ENCODE results near the gene MKX. TPM values are rescaled to one million over a fixed set of nuclear protein-coding genes. Genes with fewer than 3 reads are reported as not detected.

The MKX gene
- total RNA-seq, 2 experiments from 2014 or later = 0.81 to 1.1 TPM

DNA sequence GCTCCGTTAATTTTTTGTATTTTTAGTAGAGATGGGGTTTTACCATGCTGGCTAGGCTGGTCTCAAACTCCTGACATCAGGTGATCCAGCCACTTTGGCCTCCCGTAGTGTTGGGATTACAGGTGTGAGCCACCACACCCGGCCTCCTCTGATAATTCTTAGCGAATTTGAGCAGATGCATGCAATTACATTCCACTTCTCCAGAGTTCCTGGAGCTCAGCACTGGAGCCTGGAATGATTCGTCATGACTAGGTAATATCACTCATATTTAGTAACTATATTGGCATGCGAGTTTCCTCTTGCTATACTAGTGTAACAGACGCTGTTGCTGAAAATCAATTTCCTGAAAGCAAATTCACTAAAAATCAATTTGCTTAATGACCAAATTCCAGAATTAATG is 86.8 kb downstream of the MKX start:
- TF ChIP-seq, protein P1, sequence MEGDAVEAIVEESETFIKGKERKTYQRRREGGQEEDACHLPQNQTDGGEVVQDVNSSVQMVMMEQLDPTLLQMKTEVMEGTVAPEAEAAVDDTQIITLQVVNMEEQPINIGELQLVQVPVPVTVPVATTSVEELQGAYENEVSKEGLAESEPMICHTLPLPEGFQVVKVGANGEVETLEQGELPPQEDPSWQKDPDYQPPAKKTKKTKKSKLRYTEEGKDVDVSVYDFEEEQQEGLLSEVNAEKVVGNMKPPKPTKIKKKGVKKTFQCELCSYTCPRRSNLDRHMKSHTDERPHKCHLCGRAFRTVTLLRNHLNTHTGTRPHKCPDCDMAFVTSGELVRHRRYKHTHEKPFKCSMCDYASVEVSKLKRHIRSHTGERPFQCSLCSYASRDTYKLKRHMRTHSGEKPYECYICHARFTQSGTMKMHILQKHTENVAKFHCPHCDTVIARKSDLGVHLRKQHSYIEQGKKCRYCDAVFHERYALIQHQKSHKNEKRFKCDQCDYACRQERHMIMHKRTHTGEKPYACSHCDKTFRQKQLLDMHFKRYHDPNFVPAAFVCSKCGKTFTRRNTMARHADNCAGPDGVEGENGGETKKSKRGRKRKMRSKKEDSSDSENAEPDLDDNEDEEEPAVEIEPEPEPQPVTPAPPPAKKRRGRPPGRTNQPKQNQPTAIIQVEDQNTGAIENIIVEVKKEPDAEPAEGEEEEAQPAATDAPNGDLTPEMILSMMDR (IDR thresholded peaks at IDR 0.05) = no peak
- no peaks in the 10 kb centered on the region for H3K9me3 Mint-ChIP-seq
- intact Hi-C loops (cut with micrococcal nuclease) = loop anchor here (5.0 kb wide), 3 partner anchors 101 to 286 kb away; no protein-coding TSS in a partner anchor
- ATAC-seq = no peak
- H3K4me3 Mint-ChIP-seq = no peak overlapping the region
- no peak overlapping the region for H3K27ac Mint-ChIP-seq
- H3K4me1 Mint-ChIP-seq (ENCODE audit: low read depth) = no peaks in the 10 kb centered on the region
- no peak for DNase-seq
- ChIA-PET POLR2A (no interaction called here), CTCF (interaction anchor here (1.5 to 2.0 kb wide), 2 partner anchors 10 to 101 kb away, joined by 4 to 16 read pairs; no protein-coding TSS in a partner anchor)
- H3K27me3 Mint-ChIP-seq = peaks cover 19% of the 10 kb centered on the region
- H3K36me3 Mint-ChIP-seq (ENCODE audit: low read depth) = no peaks in the 10 kb centered on the region

DNA sequence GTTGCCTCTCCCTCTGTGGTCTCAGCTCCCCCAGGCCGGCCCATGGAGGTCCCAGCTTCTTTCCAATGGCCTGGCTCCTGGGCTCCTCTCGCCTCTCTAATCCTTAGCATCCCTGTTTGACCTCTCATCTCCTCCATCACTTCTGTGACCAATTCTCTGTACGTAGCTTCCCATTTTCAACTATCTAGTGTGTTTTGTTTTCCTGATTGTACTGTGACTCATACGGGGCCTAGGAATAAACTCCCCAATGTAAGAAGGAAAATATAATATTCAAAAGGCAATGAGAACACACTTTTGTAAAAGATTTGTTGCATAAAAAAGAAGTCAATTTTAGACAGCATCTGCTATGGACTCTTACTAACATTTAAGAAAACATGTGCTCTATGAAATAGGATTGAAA is 90.3 kb downstream of the MKX start:
- intact Hi-C loops (cut with micrococcal nuclease) = loop anchor here (5.0 kb wide), 3 partner anchors 98 to 283 kb away; no protein-coding TSS in a partner anchor
- Mint-ChIP-seq H3K27me3 (peaks cover 8% of the 10 kb centered on the region), H3K4me3 (no peak overlapping the region), H3K36me3 (ENCODE audit: low read depth) (no peaks in the 10 kb centered on the region), H3K27ac (no peak overlapping the region), H3K4me1 (ENCODE audit: low read depth) (no peaks in the 10 kb centered on the region), H3K9me3 (no peaks in the 10 kb centered on the region)
- ChIA-PET CTCF (interaction anchor here (0.7 to 2.9 kb wide), 7 partner anchors 10 to 209 kb away, joined by 3 to 12 read pairs (median 3); no protein-coding TSS in a partner anchor), POLR2A (no interaction called here)
- no peak for ATAC-seq
- DNase-seq = no peak
- TF ChIP-seq, protein P1 (IDR thresholded peaks at IDR 0.05) = no peak

DNA sequence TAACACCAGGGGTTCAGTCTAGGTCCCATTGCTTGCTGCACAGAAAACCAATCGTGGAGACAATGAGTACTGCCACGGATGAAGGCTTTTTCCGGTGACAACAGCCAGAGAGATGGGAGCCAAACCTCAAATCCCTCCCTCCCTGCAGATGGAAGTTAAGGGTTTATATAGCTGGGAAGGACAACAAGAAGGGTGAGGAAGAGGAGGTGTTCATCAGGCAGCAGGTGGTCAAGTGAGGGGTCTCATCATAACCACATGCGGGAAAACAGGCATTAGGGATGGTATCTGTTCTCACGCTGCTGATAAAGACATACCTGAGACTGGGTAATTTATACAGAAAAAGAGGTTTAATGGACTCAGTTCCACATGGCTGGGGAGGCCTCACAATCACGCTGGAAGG is 91.3 kb downstream of the MKX start:
- Mint-ChIP-seq H3K27ac (no peak overlapping the region), H3K9me3 (no peaks in the 10 kb centered on the region), H3K4me3 (no peak overlapping the region), H3K4me1 (ENCODE audit: low read depth) (no peaks in the 10 kb centered on the region), H3K36me3 (ENCODE audit: low read depth) (no peaks in the 10 kb centered on the region), H3K27me3 (peaks cover 6% of the 10 kb centered on the region)
- ChIA-PET POLR2A (no interaction called here), CTCF (interaction anchor here (1.1 to 2.9 kb wide), 2 partner anchors 93 to 96 kb away, joined by 3 to 11 read pairs; no protein-coding TSS in a partner anchor)
- DNase-seq = no peak
- intact Hi-C loops (cut with micrococcal nuclease) = no loop called here
- no peak for ATAC-seq
- TF ChIP-seq, protein P1 (IDR thresholded peaks at IDR 0.05) = no peak

DNA sequence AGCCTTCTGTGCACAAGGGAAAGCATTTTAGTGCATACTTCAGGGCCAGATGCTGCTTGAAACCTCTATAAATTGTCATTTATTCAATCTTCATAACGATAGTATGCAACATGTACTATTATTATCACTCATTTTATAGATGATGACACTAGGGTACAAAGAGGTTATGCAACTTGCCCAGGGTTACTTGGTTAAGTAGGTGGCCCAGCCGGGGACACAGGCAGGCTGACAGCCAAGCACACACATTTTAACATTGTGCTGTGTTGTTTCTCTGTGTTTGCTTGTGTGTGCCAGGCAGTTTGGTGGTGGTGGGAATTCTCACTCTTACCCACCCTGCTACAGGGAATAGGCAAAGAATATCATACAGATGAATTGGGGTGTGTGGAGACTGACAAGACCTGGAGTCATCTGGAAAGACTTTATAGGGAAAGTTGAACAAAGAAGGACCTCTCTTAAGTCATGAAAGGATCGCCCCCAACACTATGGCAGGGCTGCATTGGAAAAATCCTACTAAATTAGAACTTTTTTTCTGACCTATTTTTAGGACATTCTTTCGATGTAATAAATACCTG is 98.9 kb downstream of the MKX start:
- H3K4me1 Mint-ChIP-seq (ENCODE audit: low read depth) = no peaks in the 10 kb centered on the region
- no peak overlapping the region for H3K4me3 Mint-ChIP-seq
- ATAC-seq = no peak

DNA sequence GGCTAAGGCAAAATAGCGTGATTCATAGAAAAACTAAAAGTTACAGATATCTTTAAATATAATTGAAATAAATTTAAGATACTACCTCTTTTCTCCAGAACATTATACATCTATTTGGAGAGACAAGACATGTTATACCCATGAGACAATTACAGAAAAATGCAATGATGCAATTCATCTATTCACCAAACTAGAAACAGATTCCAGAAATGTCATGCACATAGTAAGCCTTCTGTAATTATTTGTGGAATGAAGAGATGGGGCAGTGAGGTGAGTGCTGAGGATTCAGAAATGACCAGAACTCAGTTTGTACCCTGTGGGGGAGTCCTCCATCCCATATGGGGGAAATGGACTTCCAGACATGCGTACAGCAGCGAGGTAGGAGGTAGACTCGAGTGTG is 99.4 kb downstream of the MKX start:
- Mint-ChIP-seq H3K4me1 (ENCODE audit: low read depth) (no peaks in the 10 kb centered on the region), H3K27me3 (peaks cover 9% of the 10 kb centered on the region), H3K27ac (no peak overlapping the region), H3K4me3 (no peak overlapping the region), H3K9me3 (peaks cover under 1% of the 10 kb centered on the region), H3K36me3 (ENCODE audit: low read depth) (no peaks in the 10 kb centered on the region)
- TF ChIP-seq, protein P1 (IDR thresholded peaks at IDR 0.05) = no peak
- ChIA-PET CTCF (no interaction called here), POLR2A (no interaction called here)
- intact Hi-C loops (cut with micrococcal nuclease) = no loop called here
- no peak for DNase-seq
- no peak for ATAC-seq

More for the DNA sequence above, 98.9 kb downstream of the MKX start:
- H3K27ac Mint-ChIP-seq = no peak overlapping the region
- DNase-seq = no peak
- ChIA-PET CTCF (no interaction called here), POLR2A (no interaction called here)
- no peaks in the 10 kb centered on the region for H3K36me3 Mint-ChIP-seq (ENCODE audit: low read depth)
- intact Hi-C loops (cut with micrococcal nuclease) = no loop called here
- TF ChIP-seq, protein P1 (IDR thresholded peaks at IDR 0.05) = no peak
- peaks cover 10% of the 10 kb centered on the region for H3K27me3 Mint-ChIP-seq
- H3K9me3 Mint-ChIP-seq = no peaks in the 10 kb centered on the region

Data from activated CD8-positive, alpha-beta T cell treated with anti-CD3 and anti-CD28 coated beads for 36 hours (primary cell).